Fibroblast of lung (primary cell): Measurements from ENCODE around the gene NFS1.

Source experiments
- CTCF ChIP-seq, 2 donors: IDR thresholded peaks in 1 of 2; conservative IDR thresholded peaks in 1 of 2; 1 replicate in 1 of 2; 2 replicates in 1 of 2; pipeline ENCODE4 v1.5.1; 2011 to 2012; ENCODE audit warnings: low read length in 2 of 2, control low read depth in 1 of 2, inconsistent platforms in 1 of 2, low read depth in 1 of 2, mild to moderate bottlenecking in 1 of 2
- EZH2 ChIP-seq: IDR thresholded peaks from 2 replicates; pipeline ENCODE4 v1.5.1; 2012; ENCODE audit warnings: low read length, control low read depth, mild to moderate bottlenecking; ENCODE audit errors: missing control alignments

GRCh38 chr20:35661053-35661452, 38.1 kb downstream of the NFS1 start:
- TF ChIP-seq CTCF (conservative IDR thresholded peaks at IDR 0.05 in 1 of 2, IDR thresholded peaks at IDR 0.05 in 1 of 2; ENCODE audit: low read depth in 1 of 2, low read length in 2 of 2) (no peak), EZH2 (no peak)
